Measurements from ENCODE around the gene KRT72. TPM values are rescaled to one million over a fixed set of nuclear protein-coding genes. Genes with fewer than 3 reads are reported as not detected.
"Not testable (repeated sequence)": the region's sequence is repeated elsewhere in the genome, so short reads cannot be mapped to it uniquely, and the experiment has no call there.

The KRT72 gene
- total RNA-seq, 2 experiments from 2014 or later = not detected

GRCh38 chr12:52608826-52609630 lies 7.8 kb upstream of the KRT72 start:
- ChIA-PET POLR2A (interaction anchor here (0.5 kb wide), 1 partner anchor 506 kb away, joined by 7 read pairs; no protein-coding TSS in a partner anchor), CTCF (interaction anchor here (1.3 kb wide), 1 partner anchor 271 kb away, joined by 5 read pairs; no protein-coding TSS in a partner anchor)

- ChIA-PET POLR2A (no interaction called here), CTCF (no interaction called here)
Observed at GRCh38 chr12:52608161-52608560, 6.9 kb upstream of the KRT72 start.

- CTCF ChIA-PET = no interaction called here
- POLR2A ChIA-PET = no interaction called here
Observed at GRCh38 chr12:52607314-52607713, 6.1 kb upstream of the KRT72 start.

GRCh38 chr12:52606581-52607218 lies 5.4 kb upstream of the KRT72 start:
- ChIA-PET POLR2A (no interaction called here), CTCF (interaction anchor here (1.0 to 1.2 kb wide), 2 partner anchors 21 to 23 kb away, joined by 3 to 4 read pairs; no protein-coding TSS in a partner anchor)

- ChIA-PET CTCF (interaction anchor here (1.0 to 1.2 kb wide), 2 partner anchors 20 to 23 kb away, joined by 3 to 4 read pairs; no protein-coding TSS in a partner anchor), POLR2A (no interaction called here)
Observed at GRCh38 chr12:52606096-52606495, 4.8 kb upstream of the KRT72 start.

GRCh38 chr12:52605542-52605941 lies 4.3 kb upstream of the KRT72 start:
- POLR2A ChIA-PET = no interaction called here
- CTCF ChIA-PET = interaction anchor here (1.2 kb wide), 1 partner anchor 20 kb away, joined by 4 read pairs; no protein-coding TSS in a partner anchor

GRCh38 chr12:52604859-52605258 lies 3.6 kb upstream of the KRT72 start:
- CTCF ChIA-PET = no interaction called here
- POLR2A ChIA-PET = no interaction called here

- ChIA-PET POLR2A (no interaction called here), CTCF (no interaction called here)
Observed at GRCh38 chr12:52603314-52603713, 2.1 kb upstream of the KRT72 start.

- ChIA-PET CTCF (no interaction called here), POLR2A (no interaction called here)
Observed at GRCh38 chr12:52602552-52602951, 1.3 kb upstream of the KRT72 start.

- ChIA-PET POLR2A (no interaction called here), CTCF (no interaction called here)
Observed at GRCh38 chr12:52601671-52602070, 408 bp upstream of the KRT72 start.

- ChIA-PET CTCF (no interaction called here), POLR2A (no interaction called here)
Observed at GRCh38 chr12:52600475-52600874, 788 bp downstream of the KRT72 start.

GRCh38 chr12:52600071-52600470 lies 1.2 kb downstream of the KRT72 start:
- ChIA-PET CTCF (interaction anchor here (1.0 kb wide), 1 partner anchor 285 kb away, joined by 3 read pairs; no protein-coding TSS in a partner anchor), POLR2A (no interaction called here)

- ChIA-PET POLR2A (no interaction called here), CTCF (no interaction called here)
Observed at GRCh38 chr12:52598966-52599365, 2.3 kb downstream of the KRT72 start.

- CTCF ChIA-PET = interaction anchor here (0.7 kb wide), 1 partner anchor 221 kb away, joined by 3 read pairs; no protein-coding TSS in a partner anchor
- POLR2A ChIA-PET = not testable (repeated sequence)
Observed at GRCh38 chr12:52594237-52594636, 7.0 kb downstream of the KRT72 start.

- POLR2A ChIA-PET = no interaction called here
- CTCF ChIA-PET = no interaction called here
Observed at GRCh38 chr12:52591521-52591920, 9.7 kb downstream of the KRT72 start.

GRCh38 chr12:52590021-52590420 lies 11.2 kb downstream of the KRT72 start:
- POLR2A ChIA-PET = no interaction called here
- CTCF ChIA-PET = interaction anchor here (1.0 kb wide), 1 partner anchor 289 kb away, joined by 3 read pairs; no protein-coding TSS in a partner anchor

GRCh38 chr12:52587563-52587962 lies 13.7 kb downstream of the KRT72 start:
- CTCF ChIA-PET = interaction anchor here (1.5 to 1.6 kb wide), 2 partner anchors 9 to 260 kb away, joined by 3 read pairs; no protein-coding TSS in a partner anchor

GRCh38 chr12:52585946-52586345 lies 15.3 kb downstream of the KRT72 start:
- ChIA-PET CTCF (interaction anchor here (0.9 to 1.5 kb wide), 3 partner anchors 20 to 282 kb away, joined by 3 to 4 read pairs (median 3); no protein-coding TSS in a partner anchor), POLR2A (no interaction called here)

More at GRCh38 chr12:52587563-52587962, 13.7 kb downstream of the KRT72 start:
- POLR2A ChIA-PET = no interaction called here

- ChIA-PET CTCF (no interaction called here), POLR2A (no interaction called here)
Observed at GRCh38 chr12:52585066-52585465, 16.2 kb downstream of the KRT72 start.

- CTCF ChIA-PET = interaction anchor here (1.1 to 3.7 kb wide), 4 partner anchors 22 to 301 kb away, joined by 3 to 29 read pairs (median 8); no protein-coding TSS in a partner anchor
Observed at GRCh38 chr12:52584156-52584682, 17.0 kb downstream of the KRT72 start.

More at GRCh38 chr12:52584156-52584682, 17.0 kb downstream of the KRT72 start:
- POLR2A ChIA-PET = no interaction called here

All from activated CD8-positive, alpha-beta memory T cell treated with anti-CD3 and anti-CD28 coated beads for 36 hours (primary cell).